Skeletal muscle cell (primary cell): ENCODE results near the gene MAPKAPK3.
"Not testable (repeated sequence)": the region's sequence is repeated elsewhere in the genome, so short reads cannot be mapped to it uniquely, and the experiment has no call there.

Source experiments
- DNase-seq: peaks from one replicate; pipeline ENCODE4 v3.0.0-alpha.2; 2010; ENCODE audit warnings: low read depth
- H3K4me3 ChIP-seq: 2 replicates; pipeline ENCODE4 v1.5.1; 2011; ENCODE audit warnings: low read depth, mild to moderate bottlenecking, control low read depth, low read length, moderate library complexity

Gene MAPKAPK3

DNA sequence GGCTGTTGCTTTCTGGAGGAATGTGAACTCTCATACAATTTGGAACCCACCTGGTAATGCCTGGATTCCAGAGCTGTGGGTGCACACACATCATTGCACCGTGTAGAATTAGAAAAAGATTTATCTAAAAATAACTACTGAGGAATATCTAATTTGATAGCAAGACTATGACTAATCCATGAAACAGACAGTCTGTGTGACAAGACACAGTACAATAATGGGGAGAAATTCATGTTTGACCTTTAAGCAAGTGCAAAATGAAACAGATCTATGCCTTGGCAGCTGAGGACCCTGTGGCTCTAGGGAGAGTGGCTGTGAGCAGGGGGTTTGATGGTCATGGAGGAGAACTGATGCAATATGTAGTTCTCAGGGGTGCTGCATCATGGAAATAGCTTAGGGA is 49.9 kb downstream of the MAPKAPK3 start:
- no peak overlapping the region for H3K4me3 ChIP-seq
- DNase-seq, result no peak

DNA sequence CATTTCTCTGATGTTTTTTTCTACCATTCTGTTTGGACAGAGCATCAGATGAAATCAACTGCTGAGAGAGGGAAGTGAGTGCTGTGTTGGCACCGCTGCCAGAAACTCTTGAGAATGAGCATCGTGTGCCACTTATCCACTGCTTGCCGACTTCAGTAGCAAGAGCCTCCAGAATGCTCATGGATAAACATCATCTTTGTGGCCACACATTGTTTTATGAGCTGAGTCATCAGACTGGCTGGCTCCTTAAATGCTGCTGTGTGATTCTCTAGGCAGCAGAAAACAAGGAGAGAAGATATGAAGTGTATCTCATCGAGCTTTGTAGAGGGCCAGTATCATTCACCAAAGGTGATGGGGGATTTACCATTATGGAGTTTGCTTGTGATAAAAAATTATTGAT is 54.4 kb downstream of the MAPKAPK3 start:
- H3K4me3 ChIP-seq, result no peak overlapping the region
- peak; percentile 64 for DNase-seq

DNA sequence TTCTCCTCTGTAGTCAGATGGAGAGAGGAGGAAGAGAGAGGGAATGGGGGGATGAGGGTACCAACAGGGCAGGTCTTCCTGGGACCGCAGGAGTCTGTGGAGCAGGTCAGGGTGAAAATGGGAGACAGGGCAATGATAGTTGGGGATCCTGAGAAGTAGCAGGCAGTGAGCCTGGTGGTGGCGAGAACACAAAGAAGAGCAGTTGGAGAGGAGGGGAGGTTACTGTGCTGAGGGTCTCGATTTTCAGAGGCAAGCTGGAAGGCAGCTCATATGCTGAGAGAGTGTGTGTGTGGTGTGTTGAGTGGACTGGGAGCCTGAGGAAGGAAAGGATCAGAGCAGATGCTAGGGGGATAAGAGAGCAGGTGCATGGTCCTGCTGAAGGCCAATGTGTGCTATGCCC is 55.7 kb downstream of the MAPKAPK3 start:
- no peak overlapping the region for H3K4me3 ChIP-seq
- no peak for DNase-seq

DNA sequence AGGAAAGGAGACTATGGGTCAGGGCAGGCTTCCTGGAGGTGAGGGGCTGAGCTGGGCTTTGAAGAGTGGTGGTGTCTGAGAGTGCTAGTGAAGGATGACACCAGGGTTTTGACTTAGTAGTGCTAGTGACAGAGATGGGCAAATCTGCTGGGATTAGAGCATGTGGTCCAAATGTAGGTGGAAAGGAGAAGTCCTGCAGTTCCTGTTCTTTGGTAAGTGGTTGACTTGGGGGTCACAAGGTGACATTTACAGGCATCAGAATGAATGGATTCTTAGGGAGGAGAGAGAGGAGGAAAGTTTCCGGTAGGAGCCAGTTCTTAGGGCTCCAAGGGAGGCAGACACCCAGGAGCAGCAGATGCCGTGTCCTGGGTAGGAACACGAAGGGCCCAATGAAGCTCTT is 57.0 kb downstream of the MAPKAPK3 start:
- H3K4me3 ChIP-seq, result no peak overlapping the region
- DNase-seq, result no peak

DNA sequence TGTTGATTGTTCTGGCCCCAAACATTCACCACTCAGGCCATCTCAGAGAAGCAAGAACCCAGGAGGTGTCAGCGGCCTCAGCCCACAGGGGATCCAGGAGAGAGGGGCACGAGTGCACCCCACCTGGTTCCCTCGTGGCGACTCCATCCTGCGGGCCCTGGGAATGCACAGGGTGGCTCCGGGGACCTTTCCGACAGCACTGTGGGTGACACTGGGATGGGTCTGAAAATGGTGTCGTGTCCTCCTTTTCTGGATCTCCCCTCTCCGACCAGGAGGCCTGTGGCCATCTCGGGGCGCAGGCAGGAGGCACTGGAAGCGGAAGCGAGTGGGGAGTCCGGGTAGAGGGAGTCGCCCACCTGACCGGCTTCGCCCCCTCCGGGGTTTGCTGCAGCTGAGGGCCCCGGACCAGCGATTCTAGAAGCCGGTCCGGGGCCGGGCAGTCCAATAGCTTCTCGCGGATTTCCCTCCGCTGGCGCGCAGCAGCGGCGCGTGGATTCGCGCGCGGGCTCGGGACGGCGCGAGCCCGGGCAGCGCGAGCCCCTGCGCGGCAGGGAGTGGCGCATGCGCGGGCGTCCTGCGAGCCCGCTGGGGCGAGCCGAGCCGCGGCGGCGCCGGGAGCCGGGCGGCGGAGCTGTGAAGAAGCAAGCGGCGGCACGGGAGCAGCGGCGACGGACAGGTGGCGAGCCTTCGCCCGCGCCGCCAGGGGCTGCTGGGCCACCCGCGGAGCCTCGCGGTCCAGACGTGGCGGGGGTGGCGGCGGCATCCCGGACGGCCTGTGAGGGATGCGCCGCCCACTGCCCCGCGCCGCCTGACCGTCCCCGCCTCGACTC is 57.6 kb downstream of the MAPKAPK3 start, which contains the start of gene DOCK3:
TSS of gene DOCK3 (plus strand) at position 579 of the 830 bp plus-strand sequence. CDS start 337 bp downstream, outside the sequence.
- DNase-seq, result no peak
- peak within 1 kb of the TSS; percentile 29 for H3K4me3 ChIP-seq

DNA sequence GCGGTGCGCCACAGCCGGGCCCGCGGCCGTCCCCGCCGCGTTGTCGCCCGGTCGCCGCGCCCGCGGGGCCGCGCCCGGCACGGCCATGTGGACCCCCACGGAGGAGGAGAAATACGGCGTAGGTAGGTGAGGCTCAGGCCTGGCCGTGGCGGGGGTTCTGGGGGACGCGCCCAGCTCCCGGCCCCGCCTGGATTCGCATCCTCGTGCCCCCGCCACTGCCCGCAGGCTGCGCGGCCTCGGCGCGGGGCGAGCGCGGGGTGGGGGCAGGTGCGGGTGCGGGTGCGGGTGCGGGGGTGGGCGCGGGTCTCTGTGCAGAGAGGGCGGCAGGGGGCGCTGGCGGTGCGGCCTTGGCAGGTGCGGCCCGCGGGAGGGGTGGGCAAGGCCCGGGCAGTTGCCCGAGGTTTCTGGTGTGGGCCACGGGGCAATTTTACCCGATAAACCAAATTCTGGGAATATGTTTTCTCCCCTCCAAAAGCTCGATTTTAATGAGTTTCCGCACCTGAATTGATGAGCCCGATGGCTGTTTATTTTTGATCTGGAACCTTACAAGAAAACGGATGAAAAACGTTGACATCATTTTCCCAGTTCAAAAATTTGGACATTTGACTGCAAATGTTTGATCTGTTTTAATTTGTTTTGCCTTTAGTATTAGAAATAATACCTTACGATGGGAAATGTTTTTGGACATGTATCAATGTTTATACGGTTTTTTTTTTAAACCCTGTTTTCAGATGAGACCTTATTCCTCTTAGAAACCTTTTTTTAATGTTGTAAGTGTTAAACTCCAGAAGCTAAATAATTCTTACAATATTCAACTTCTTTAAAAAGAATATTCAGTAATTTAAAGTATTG is 58.5 kb downstream of the MAPKAPK3 start:
- DNase-seq, result no peak
- peak overlapping the region; percentile 29 for H3K4me3 ChIP-seq

DNA sequence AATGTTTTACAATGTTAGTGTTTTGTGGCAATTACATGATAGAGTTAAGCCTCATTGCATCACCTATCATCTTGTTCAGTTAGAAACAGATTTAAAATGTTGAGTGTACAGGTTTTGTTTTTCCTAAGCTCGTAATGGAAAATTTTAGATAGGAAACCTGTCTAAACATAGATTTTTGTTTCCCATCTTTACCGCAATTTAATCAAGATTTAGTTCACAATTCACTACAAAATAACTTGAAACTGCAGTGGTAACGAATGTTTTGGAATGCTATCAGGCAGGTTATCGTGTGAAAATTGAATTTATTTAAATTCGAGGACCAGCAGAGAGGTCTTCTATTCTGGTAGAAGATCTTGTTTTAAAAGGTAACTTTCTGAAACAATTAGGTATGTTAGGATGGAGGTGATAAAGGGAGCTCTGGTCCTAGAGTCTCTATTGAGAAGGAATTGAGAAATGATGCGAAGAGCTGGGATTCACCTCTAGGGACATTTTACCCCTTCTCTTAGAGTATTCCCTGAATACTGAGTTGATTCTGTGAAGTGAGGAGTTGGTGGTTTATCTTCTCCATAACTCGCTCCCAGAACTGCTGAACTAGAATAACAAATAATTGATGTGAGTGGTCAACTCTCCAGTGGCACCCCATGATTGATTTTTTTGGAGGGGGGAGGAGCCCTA is 59.2 kb downstream of the MAPKAPK3 start:
- no peak for DNase-seq
- no peak overlapping the region for H3K4me3 ChIP-seq

DNA sequence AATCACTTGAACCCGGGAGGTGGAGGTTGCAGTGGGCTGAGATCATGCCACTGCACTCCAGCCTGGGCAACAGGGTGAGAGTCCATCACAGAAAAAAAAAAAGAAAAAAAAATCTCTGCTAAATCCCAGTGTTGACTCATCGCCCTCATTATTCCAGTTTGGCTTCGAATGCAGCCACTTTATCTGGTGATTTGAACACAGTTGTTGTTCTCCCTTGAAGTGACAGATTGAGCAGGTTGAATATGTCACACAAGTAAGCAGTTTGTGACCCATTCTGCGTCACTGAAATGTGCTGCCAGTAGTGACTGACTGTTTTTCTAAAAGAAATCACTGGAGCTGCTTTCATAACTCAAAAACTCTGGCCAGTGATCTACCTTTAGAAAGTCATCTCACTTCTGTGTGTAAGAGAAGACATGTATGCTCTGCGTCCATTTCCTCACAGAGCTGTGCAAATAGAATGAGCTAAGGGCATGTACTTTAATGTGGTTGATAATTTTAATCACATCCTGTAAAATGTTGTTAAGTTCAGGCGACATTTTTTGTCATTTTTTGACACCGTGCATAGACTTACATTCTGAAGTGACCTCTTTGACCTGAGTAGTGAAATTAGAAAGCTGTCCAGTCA is 70.3 kb downstream of the MAPKAPK3 start:
- no peak overlapping the region for H3K4me3 ChIP-seq
- no peak for DNase-seq

DNA sequence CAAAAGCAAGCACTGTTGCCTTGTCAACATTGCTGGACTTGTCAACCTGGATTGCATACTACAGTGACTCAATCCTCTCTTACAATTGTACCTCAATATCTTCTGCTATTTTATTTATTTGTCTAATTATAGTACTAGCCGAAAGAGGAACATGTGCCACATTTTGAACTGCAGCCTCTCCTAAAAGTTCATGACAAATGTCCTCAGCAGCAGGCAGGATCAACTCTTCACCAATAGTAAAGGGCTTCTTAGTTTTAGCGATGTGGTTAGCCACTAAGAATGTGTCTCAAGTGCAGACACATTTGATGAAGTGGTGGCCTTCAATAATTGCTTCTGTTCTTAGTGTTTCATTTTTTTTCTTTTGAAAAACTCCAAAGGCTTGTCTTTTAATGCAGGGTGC is 71.0 kb downstream of the MAPKAPK3 start:
- no peak overlapping the region for H3K4me3 ChIP-seq
- no peak for DNase-seq

DNA sequence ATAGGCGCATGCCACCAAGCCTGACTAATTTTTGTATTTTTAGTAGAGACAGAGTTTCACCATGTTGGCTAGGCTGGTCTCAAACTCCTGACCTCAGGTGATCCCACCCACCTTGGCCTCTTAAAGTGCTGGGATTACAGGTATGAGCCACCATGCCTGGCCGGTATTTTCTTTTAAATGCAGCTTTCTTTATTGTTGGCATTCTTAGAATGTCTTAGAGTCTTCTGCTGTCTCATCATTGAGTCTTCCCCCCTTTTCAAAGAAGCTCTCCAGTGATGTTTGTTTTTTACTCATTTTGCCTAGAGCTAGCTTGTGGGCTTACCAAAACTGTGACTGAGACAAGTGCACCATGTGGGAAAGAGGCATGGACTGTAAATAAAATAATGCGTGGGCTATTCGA is 71.7 kb downstream of the MAPKAPK3 start:
- not testable (repeated sequence) for DNase-seq, H3K4me3 ChIP-seq

DNA sequence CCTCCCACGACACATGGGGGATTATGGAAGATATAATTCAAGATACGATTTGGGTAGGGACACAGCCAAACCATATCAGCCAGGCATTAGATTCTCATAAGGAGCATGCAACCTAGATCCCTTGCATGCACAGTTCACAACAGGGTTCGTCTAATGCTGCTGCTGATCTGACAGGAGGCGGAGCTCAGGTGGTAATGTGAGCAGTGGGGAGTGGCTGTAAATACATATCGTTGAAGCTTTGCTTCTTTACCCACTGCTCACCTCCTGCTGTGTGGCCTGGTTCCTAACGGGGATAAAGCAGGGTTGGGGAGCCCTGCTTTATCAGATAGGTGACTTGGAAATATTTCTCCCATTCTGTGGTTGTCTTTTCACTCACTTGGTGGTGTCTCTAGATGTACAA is 72.6 kb downstream of the MAPKAPK3 start:
- H3K4me3 ChIP-seq, result no peak overlapping the region
- DNase-seq, result no peak

DNA sequence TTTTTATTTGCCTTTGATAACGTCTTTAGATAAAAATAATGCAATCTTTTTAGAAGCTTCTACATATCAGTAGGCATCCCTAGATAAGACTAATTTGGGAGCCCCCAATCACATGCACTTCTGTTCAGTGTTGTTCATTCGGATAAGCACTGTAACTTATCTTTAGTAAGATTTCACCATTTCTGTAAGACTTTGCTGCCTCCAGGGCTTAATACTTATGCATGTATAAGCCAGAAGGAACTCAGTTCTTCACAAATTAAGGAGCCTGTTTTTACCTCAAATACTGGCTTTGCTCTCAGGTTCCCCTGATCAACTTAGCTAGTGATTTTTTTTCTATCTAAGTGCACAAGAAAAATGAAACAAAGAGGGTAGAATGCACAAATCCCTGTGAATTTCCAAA is 78.1 kb downstream of the MAPKAPK3 start:
- no peak overlapping the region for H3K4me3 ChIP-seq
- DNase-seq, result no peak

DNA sequence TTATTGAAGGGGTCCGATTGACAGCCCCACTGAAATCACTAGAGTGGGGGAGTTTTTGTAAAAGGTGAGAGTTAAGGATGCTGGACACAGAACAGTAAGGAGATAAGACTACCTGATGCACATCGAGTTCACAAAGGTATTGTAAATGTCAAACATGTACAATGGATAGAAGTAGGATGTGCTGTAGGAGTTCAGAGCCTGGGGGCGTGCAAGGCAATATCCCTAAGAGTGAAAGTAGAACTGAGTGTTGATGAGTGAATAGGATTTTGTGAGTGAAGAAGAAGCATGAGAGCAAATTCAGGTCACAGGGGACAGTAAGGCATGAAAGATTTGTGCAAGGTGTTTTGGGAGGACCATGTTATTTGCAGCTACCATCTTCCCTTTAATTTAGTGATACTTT is 79.3 kb downstream of the MAPKAPK3 start:
- no peak for DNase-seq
- no peak overlapping the region for H3K4me3 ChIP-seq

DNA sequence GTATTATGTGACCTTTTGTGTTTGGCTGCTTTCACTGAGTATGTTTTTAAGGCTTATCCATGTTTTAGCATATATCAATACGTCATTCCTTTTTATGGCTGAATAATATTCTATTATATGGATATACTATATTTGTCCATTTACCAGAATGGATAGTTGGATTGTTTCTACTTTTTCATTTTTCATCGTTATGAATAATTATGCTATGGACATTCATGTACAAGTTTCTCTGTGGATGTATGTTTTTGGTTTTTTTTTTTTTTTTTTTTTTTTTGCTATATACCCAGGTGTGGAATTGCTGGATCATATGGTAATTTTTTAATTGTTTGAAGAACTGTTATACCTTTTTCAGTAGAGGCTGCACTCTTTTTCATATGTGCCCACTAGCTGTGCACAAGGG is 81.3 kb downstream of the MAPKAPK3 start:
- no peak overlapping the region for H3K4me3 ChIP-seq
- DNase-seq, result no peak
